Loucy (cell line): Measurements from ENCODE around the gene GPR152.

Experiments used
- H2AFZ ChIP-seq: fragments of 200-600 bp; sonication (generic); 2 replicates; pipeline ENCODE4 v1.6.0; 2016; ENCODE audit warnings: antibody characterized with exemption, mild to moderate bottlenecking, low read length, moderate library complexity
- H3F3A ChIP-seq: fragments of 200-600 bp; 2 replicates; pipeline ENCODE4 v1.6.0; 2016; ENCODE audit warnings: antibody characterized with exemption, low read depth, mild to moderate bottlenecking
- H3K27me3 ChIP-seq: fragments of 200-600 bp; sonication (generic); 2 replicates; pipeline ENCODE4 v1.6.1; 2014; ENCODE audit warnings: low read length, mild to moderate bottlenecking; ENCODE audit not compliant: insufficient read depth, poor library complexity, severe bottlenecking
- H3K36me3 ChIP-seq: fragments of 200-600 bp; sonication (generic); 2 replicates; pipeline ENCODE4 v1.6.1; 2016; ENCODE audit warnings: low read length; ENCODE audit not compliant: insufficient read depth
- H3K4me1 ChIP-seq: fragments of 200-600 bp; sonication (generic); 2 replicates; pipeline ENCODE4 v1.5.1; 2014; ENCODE audit warnings: low read length, mild to moderate bottlenecking; ENCODE audit not compliant: insufficient read depth, poor library complexity, severe bottlenecking
- H3K4me2 ChIP-seq: fragments of 200-600 bp; sonication (generic); 2 replicates; pipeline ENCODE4 v1.6.0; 2014; ENCODE audit warnings: antibody characterized with exemption, low read length, low read depth, mild to moderate bottlenecking; ENCODE audit not compliant: poor library complexity, severe bottlenecking
- H3K4me3 ChIP-seq: fragments of 200-600 bp; sonication (generic); 2 replicates; pipeline ENCODE4 v1.5.1; 2014; ENCODE audit warnings: low read length, mild to moderate bottlenecking, mixed read lengths; ENCODE audit not compliant: poor library complexity, severe bottlenecking
- H3K79me2 ChIP-seq: fragments of 200-600 bp; sonication (generic); 2 replicates; pipeline ENCODE4 v1.6.1; 2014; ENCODE audit warnings: low read length; ENCODE audit not compliant: insufficient read depth
- H3K9ac ChIP-seq: fragments of 200-600 bp; sonication (generic); 2 replicates; pipeline ENCODE4 v1.6.0; 2014; ENCODE audit warnings: mild to moderate bottlenecking, low read depth, low read length, moderate library complexity; ENCODE audit not compliant: poor library complexity, severe bottlenecking
- H3K9me2 ChIP-seq: fragments of 200-600 bp; sonication (generic); replicated peaks from 2 replicates; pipeline ENCODE4 v1.6.1; 2016; ENCODE audit warnings: low read depth, low read length, mixed read lengths
- H3K9me3 ChIP-seq: fragments of 200-600 bp; sonication (generic); 2 replicates; pipeline ENCODE4 v1.6.1; 2014; ENCODE audit warnings: mild to moderate bottlenecking, antibody characterized with exemption, low read length, low read depth; ENCODE audit not compliant: insufficient read depth
- H4K20me1 ChIP-seq: fragments of 200-600 bp; sonication (generic); 2 replicates; pipeline ENCODE4 v1.6.0; 2014; ENCODE audit warnings: antibody characterized with exemption, low read length, mild to moderate bottlenecking; ENCODE audit not compliant: insufficient read depth, poor library complexity, severe bottlenecking
- CTCF ChIP-seq: fragments of 200-600 bp; sonication (generic); conservative IDR thresholded peaks from 2 replicates; pipeline ENCODE4 v1.5.1; 2014; ENCODE audit warnings: mild to moderate bottlenecking, antibody characterized with exemption, low read length
- EZH2phosphoT487 ChIP-seq: fragments of 200-600 bp; IDR thresholded peaks from 2 replicates; pipeline ENCODE4 v1.6.1; 2018; ENCODE audit warnings: antibody characterized with exemption, mild to moderate bottlenecking, moderate library complexity, borderline replicate concordance

Gene GPR152

DNA sequence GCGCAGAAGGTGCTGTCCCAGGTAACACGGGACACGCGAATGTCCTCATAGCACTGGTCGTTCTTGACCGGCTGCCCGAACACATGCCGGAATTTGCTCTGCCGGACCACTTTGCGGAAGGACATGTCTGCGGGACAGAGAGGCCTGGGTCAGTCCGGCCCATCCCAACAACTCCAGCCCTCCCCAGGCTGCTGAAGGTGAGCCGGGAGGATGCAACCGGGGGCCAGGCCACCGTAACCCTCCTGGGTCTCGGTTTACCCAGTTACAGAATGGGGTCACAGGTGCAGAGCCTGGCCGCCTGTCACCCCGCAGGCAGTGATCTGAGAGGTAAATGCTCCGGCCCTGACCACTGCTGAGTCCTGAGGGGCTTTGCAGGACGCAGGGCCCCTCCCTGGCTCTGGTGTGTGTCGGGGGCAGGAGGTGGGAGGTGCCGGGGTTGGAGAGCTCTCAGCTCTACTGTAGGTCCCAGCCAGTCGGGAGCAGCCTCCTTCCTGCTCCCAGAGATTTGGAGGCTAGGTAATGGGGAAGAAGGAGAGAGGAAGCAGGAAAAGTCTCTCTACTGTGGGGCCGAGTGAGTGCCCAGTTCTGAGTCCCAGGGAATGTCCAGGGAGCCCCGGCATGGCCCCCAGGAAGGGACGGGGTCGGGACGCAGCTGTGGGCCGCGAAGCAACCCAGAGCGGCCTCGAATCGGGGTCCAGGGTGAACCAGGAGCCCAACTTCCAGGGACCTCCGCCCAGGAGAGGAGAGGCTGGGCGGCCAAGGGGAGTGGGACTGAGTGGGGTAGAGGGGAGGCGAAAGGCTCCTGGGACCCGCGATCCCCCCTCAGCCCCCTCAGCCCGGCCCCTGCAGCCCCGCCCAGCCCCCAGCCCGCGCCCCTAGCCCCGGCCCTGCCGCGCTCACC is 9.8 kb downstream of the GPR152 start:
- Histone ChIP-seq H3K4me1 (peaks cover 20% of the 10 kb centered on the region), H3K36me3 (no peaks in the 10 kb centered on the region), H3K9me3 (no peaks in the 10 kb centered on the region), H2AFZ (no peak overlapping the region), H3K79me2 (peaks cover 25% of the 10 kb centered on the region), H3F3A (no peaks in the 10 kb centered on the region), H3K9ac (no peak overlapping the region), H3K4me3 (no peak overlapping the region), H3K9me2 (no peaks in the 10 kb centered on the region), H3K27me3 (no peaks in the 10 kb centered on the region), H4K20me1 (no peaks in the 10 kb centered on the region), H3K4me2 (no peak overlapping the region)
- TF ChIP-seq CTCF, result no peak
- TF ChIP-seq EZH2phosphoT487, result no peak

DNA sequence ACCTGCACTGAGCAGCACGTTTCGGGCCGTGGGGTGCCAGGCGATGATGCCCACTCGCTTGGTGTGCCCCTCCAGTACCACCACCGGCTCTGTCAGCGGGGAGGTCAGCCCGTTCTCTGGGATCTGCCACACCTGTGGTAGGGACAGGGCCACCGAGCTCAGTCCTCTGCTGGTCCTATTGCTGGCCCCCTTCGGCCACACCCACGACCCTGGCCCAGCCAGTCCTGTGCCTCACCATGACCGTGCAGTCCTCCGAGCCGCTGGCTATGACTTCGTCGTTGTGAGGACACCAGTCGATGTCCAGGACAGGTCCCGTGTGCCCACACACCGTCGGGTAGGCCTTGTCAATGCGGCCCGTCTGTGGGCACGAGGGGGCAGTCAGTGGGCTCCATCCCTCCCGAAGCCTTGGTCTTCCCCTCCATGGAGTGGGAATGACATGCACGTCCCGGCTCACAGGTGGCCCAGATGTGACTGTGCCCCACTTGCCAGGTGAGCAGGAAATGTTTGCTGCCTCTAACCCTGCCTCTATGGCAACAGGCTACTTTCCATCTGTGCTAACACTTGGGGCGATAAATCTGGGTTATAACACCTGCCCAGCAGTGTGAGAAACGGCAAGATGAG is 10.7 kb downstream of the GPR152 start:
- Histone ChIP-seq H3K4me3 (no peak overlapping the region), H3K9ac (no peak overlapping the region), H3K27me3 (no peaks in the 10 kb centered on the region), H3K4me2 (no peak overlapping the region), H3K4me1 (peaks cover 21% of the 10 kb centered on the region), H4K20me1 (no peaks in the 10 kb centered on the region), H3F3A (no peaks in the 10 kb centered on the region), H2AFZ (no peak overlapping the region), H3K79me2 (peaks cover 34% of the 10 kb centered on the region), H3K9me3 (no peaks in the 10 kb centered on the region), H3K9me2 (no peaks in the 10 kb centered on the region), H3K36me3 (no peaks in the 10 kb centered on the region)
- TF ChIP-seq CTCF (no peak), EZH2phosphoT487 (no peak)

- peaks cover 41% of the 10 kb centered on the region for H3K79me2 ChIP-seq
- no peak overlapping the region for H3K4me2 ChIP-seq
- TF ChIP-seq EZH2phosphoT487, result no peak
- TF ChIP-seq CTCF, result no peak
- H4K20me1 ChIP-seq, result peaks cover 7% of the 10 kb centered on the region
- H3K36me3 ChIP-seq, result no peaks in the 10 kb centered on the region
- no peak overlapping the region for H3K4me3 ChIP-seq
- H3K9ac ChIP-seq, result no peak overlapping the region
- no peaks in the 10 kb centered on the region for H3K9me2 ChIP-seq
- H3K27me3 ChIP-seq, result no peaks in the 10 kb centered on the region
- H2AFZ ChIP-seq, result no peak overlapping the region
- H3F3A ChIP-seq, result 0 out of 2 replicates have a peak, but pooled peaks cover 2% of the 10 kb centered on the region
- peaks cover 25% of the 10 kb centered on the region for H3K4me1 ChIP-seq
- no peaks in the 10 kb centered on the region for H3K9me3 ChIP-seq
Observed at GRCh38 chr11:67441098-67441563, 11.4 kb downstream of the GPR152 start.
